Measurements from ENCODE around the gene B4GALT1. TPM values are rescaled to one million over a fixed set of nuclear protein-coding genes. Genes with fewer than 3 reads are reported as not detected.

Gene B4GALT1
- total and polyA plus RNA-seq, 2 of the 8 experiments (the other 6 are each of a cell fraction or from before 2014, with no cell fraction given) = 12.8 to 18.2 TPM

DNA sequence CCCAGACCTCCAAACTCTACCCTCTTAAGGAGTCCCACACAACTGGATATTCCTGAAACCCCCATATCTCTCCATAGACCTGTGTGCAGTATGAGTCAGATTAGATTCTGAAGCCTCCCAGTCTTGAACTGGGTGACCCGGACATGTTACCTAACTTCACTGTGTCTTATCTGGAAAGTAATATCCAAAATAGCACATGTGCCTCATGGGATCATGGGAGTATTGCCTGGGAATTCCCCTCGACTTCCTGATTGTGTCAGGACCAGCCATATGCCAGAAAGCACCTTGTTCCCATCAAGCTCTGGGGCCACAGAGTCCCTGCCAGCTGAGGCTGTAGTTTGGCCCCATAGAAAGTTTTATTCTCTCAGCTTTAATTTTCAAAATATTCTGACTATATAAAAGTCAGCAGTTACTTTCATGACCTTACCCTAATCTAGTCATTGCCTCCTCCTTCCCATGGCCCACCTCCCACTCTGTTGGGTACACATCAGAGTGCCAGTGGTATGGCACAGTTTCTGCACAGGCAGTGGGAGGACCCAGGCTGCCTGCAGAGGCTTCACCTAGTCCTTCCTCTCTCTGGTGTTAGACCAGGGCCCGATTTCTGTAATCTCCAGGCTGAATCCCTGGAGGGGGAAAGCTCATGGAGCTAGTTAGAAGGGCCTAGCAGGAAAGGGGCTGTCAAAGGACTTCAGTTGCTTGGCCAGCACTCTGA lies 19.5 kb upstream of the B4GALT1 start:
- Histone ChIP-seq H3K27me3 (replicated peaks in 1 of 4; ENCODE audit: control insufficient read depth in 3 of 4, extremely low read depth in 1 of 4, insufficient read depth in 3 of 4, low read length in 3 of 4) (no peaks in the 10 kb centered on the region), H3K23ac (ENCODE audit: insufficient read length) (no peak overlapping the region), H2BK5ac (ENCODE audit: low read depth, low read length) (no peak overlapping the region; the same call in 1 of the 2 replicates), H2AK5ac (ENCODE audit: low read depth, low read length) (no peak overlapping the region), H3K4ac (replicated peaks; ENCODE audit: insufficient read length, low read depth, low read length) (no peak overlapping the region), H3K27ac (ENCODE audit: low read depth, low read length) (no peak overlapping the region), H3K4me2 (ENCODE audit: insufficient read depth in 1 of 2, low read depth in 2 of 2, low read length in 2 of 2) (no peak overlapping the region), H3K79me1 (ENCODE audit: low read depth, low read length) (no peaks in the 10 kb centered on the region), H3K9me3 (ENCODE audit: insufficient read depth in 2 of 2, low read depth in 1 of 2, low read length in 1 of 2) (no peaks in the 10 kb centered on the region), H3K56ac (replicated peaks; ENCODE audit: insufficient read length, low read depth, low read length) (no peak overlapping the region), H2BK120ac (replicated peaks; ENCODE audit: low read depth, low read length) (no peak overlapping the region), H4K5ac (ENCODE audit: insufficient read length, low read depth, low read length) (no peak overlapping the region), H3K79me2 (ENCODE audit: control insufficient read depth in 1 of 2, insufficient read depth in 2 of 2, low read length in 2 of 2) (no peaks in the 10 kb centered on the region), H2BK12ac (ENCODE audit: low read depth, low read length) (no peak overlapping the region), H3K4me1 (replicated peaks in 1 of 4; ENCODE audit: control insufficient read depth in 3 of 4, insufficient read depth in 4 of 4, low read length in 3 of 4) (no peaks in the 10 kb centered on the region), H3K23me2 (ENCODE audit: low read depth, low read length) (no peaks in the 10 kb centered on the region), H3K4me3 (ENCODE audit: extremely low read depth in 1 of 4, insufficient read depth in 2 of 4, low read depth in 3 of 4, low read length in 4 of 4) (no peak overlapping the region), H3K18ac (ENCODE audit: extremely low read depth, low read length) (no peak overlapping the region), H4K20me1 (replicated peaks in 1 of 2; ENCODE audit: control insufficient read depth in 1 of 2, insufficient read depth in 2 of 2, low read length in 2 of 2) (no peaks in the 10 kb centered on the region), H2BK20ac (ENCODE audit: low read length) (no peak overlapping the region), H3K9ac (replicated peaks in 1 of 4; ENCODE audit: extremely low read depth in 1 of 4, low read depth in 3 of 4, low read length in 3 of 4) (no peak overlapping the region), H2AFZ (ENCODE audit: low read length) (0 out of 2 replicates have a peak overlapping the region, but pooled peaks have one; percentile 50), H4K91ac (replicated peaks; ENCODE audit: insufficient read length, low read length) (no peak overlapping the region), H4K8ac (ENCODE audit: extremely low read depth, insufficient read depth, low read length) (no peak overlapping the region), H3K36me3 (ENCODE audit: control insufficient read depth in 2 of 4, insufficient read depth in 4 of 4, low read length in 3 of 4) (no peaks in the 10 kb centered on the region), H2BK15ac (ENCODE audit: low read length) (no peak overlapping the region), H3K14ac (ENCODE audit: insufficient read length) (no peak overlapping the region)
- POLR2A ChIA-PET (ENCODE audit: partially characterized antibody) = interaction anchor here (1.1 kb wide), 1 partner anchor 19 kb away, joined by 3 read pairs; the partner anchor contains the start of gene B4GALT1
- 88% methylated on average over 3 of the region's 3 CpGs; no CpG with 5 or more reads in 1 of the 2 experiments for WGBS, 2 experiments (ENCODE audit: extremely low coverage in 1 of 2, insufficient coverage in 1 of 2, insufficient read length in 1 of 2, insufficient replicate concordance in 2 of 2, low coverage in 1 of 2, low lambda C conversion rate in 2 of 2, missing lambda C conversion rate in 1 of 2)
- CTCF ChIA-PET (ENCODE audit: partially characterized antibody) = interaction anchor here (1.1 to 2.6 kb wide), 6 partner anchors 9 to 39 kb away, joined by 3 to 6 read pairs (median 4); no protein-coding TSS in a partner anchor
- no peak for DNase-seq (ENCODE audit: low read depth in 1 of 2, low spot score in 2 of 2)
- TF ChIP-seq BACH1 (IDR thresholded peaks at IDR 0.05; ENCODE audit: low read length) = no peak
- FAIRE-seq = no peak
